Suppressor macrophage treated with lipopolysaccharide for 4 hours (primary cell): Measurements from ENCODE around the gene WDR45B.

Source experiments
- DNase-seq: peaks from one replicate; pipeline ENCODE4 v3.0.0-alpha.2; 2020

Gene WDR45B

GRCh38 chr17:82675476-82676245, 27.4 kb upstream of the WDR45B start:
- no peak for DNase-seq

GRCh38 chr17:82674656-82675475, 26.6 kb upstream of the WDR45B start:
- DNase-seq: no peak

GRCh38 chr17:82670661-82671450, 22.6 kb upstream of the WDR45B start:
- DNase-seq: no peak

GRCh38 chr17:82668631-82669099, 20.4 kb upstream of the WDR45B start:
- peak; percentile 85 for DNase-seq

GRCh38 chr17:82668024-82668630, 19.9 kb upstream of the WDR45B start:
- DNase-seq: no peak

- DNase-seq: no peak
These were observed 19.4 kb upstream of the WDR45B start for GRCh38 chr17:82667668-82668000.

GRCh38 chr17:82666931-82667667, 18.9 kb upstream of the WDR45B start:
- no peak for DNase-seq

GRCh38 chr17:82665891-82666290, 17.6 kb upstream of the WDR45B start:
- DNase-seq: no peak

- DNase-seq: no peak
These were observed 17.0 kb upstream of the WDR45B start for GRCh38 chr17:82665217-82665616.

- DNase-seq: no peak
These were observed 16.5 kb upstream of the WDR45B start for GRCh38 chr17:82664701-82665182.

GRCh38 chr17:82664276-82664575, 16.0 kb upstream of the WDR45B start:
- no peak for DNase-seq

GRCh38 chr17:82663381-82664275, 15.4 kb upstream of the WDR45B start:
- DNase-seq: no peak

- no peak for DNase-seq
These were observed 14.5 kb upstream of the WDR45B start for GRCh38 chr17:82662711-82663261.

GRCh38 chr17:82661717-82662683, 13.8 kb upstream of the WDR45B start:
- DNase-seq: no peak

GRCh38 chr17:82659886-82660285, 11.6 kb upstream of the WDR45B start:
- DNase-seq: no peak

GRCh38 chr17:82658796-82659452, 10.7 kb upstream of the WDR45B start:
- DNase-seq: no peak

GRCh38 chr17:82658331-82658730, 10.1 kb upstream of the WDR45B start:
- DNase-seq: no peak

- DNase-seq: no peak
These were observed 9.7 kb upstream of the WDR45B start for GRCh38 chr17:82657926-82658325.

GRCh38 chr17:82656266-82656665, 8.0 kb upstream of the WDR45B start:
- no peak for DNase-seq
